Pancreas (tissue), 10 donors: ENCODE data around the gene FILIP1L. TPM values are rescaled to one million over a fixed set of nuclear protein-coding genes. Genes with fewer than 3 reads are reported as not detected.

Source experiments
- ATAC-seq, 4 donors: fragments of 200-7000 bp; cut with Tn5 transposase; one replicate each; pipeline versions ENCODE4 v1.8.0 to v1.9.1; 2020; ENCODE audit warnings: mild to moderate bottlenecking in 4 of 4, moderate library complexity in 4 of 4
- DNase-seq, 6 donors: peaks; one replicate each; pipeline ENCODE4 v3.0.0-alpha.2; 2020
- FAIRE-seq: peaks from 2 replicates; lab custom pipeline; 2012; peaks lifted over from hg19 to GRCh38; lab: Jason Lieb, UNC
- H3K27ac ChIP-seq, 4 donors: fragments of 200-600 bp; sonication (generic); 1 replicate in 3 of 4; 2 replicates in 1 of 4; pipeline versions ENCODE4 v1.5.0 to v1.8.0; 2020
- H3K27me3 ChIP-seq, 4 donors: fragments of 200-600 bp; one replicate each; pipeline ENCODE4 v1.8.0; 2021
- H3K36me3 ChIP-seq, 3 donors: fragments of 200-600 bp; sonication (generic) in 1 of 3; one replicate each; pipeline versions ENCODE4 v1.5.0 to v1.8.0; 2020 to 2021
- H3K4me1 ChIP-seq, 3 donors: fragments of 200-600 bp; one replicate each; pipeline ENCODE4 v1.8.0; 2021
- H3K4me3 ChIP-seq, 4 donors: fragments of 200-600 bp; sonication (generic) in 2 of 4; one replicate each; pipeline versions ENCODE4 v1.5.0 to v1.8.0; 2020 to 2021
- H3K9me3 ChIP-seq, 4 donors: fragments of 200-600 bp; one replicate each; pipeline ENCODE4 v1.8.0; 2021
- WGBS, 2 donors: extraction: QIAGEN DNeasy Blood & Tissue Kit; methylation state at CpG; one replicate each; pipeline ENCODE4 v1.1.7; 2013; 5-methylcytosine and 5-hydroxymethylcytosine counted together
- intact Hi-C, 3 donors: fragments of 100-400 bp; cut with DNase I; formaldehyde crosslinking; loops; one replicate each; pipeline versions ENCODE4 v1.11.1 to v1.14.2; 2022
- polyA plus RNA-seq, 2 donors: library from polyadenylated mRNA; stranded (reverse); fragments of 200-250 nt; gene quantifications; one replicate each; pipeline ENCODE4 v1.2.3, GENCODE V29; 2013
- total RNA-seq, 6 donors: library from RNA; stranded (reverse); fragmentation: NEBNext Ultra II Directional in 4 of 6; extraction: Animal tissue kit (Norgen Biotek cat#: 25700) in 4 of 6; gene quantifications; one replicate each; pipeline versions ENCODE4 v1.2.1 to v1.2.4, GENCODE V29; 2021 to 2023
- TF ChIP-seq, protein P1 (sequence below), 4 donors: fragments of 200-600 bp; sonication (generic) in 3 of 4; IDR thresholded peaks; one replicate each; pipeline versions ENCODE4 v1.5.0 to v1.8.0; 2021; ENCODE audit warnings: antibody characterized with exemption in 4 of 4
- donor health status: healthy with polysubstance abuse.
- donor health status: DM: no; HTN: no; CAD: no; lungs with moderate emphysema.
- donor health status: DM: no; HTN: no; CAD: no.
- donor health status: control.
- donor health status: control.
- donor health status: Bipolar disorder and iron deficiency.
- donor health status: DM: yes; HTN: yes; CAD: no.
- donor health status: DM: no; HTN: no; CAD: no.
- donor health status: DM: no; HTN: no; CAD: no.
- donor health status: DM: yes; HTN: yes; CAD: no.

Gene FILIP1L
- total and polyA plus RNA-seq, 8 donors: 12.5 to 37.7 (median 15.8) TPM

DNA sequence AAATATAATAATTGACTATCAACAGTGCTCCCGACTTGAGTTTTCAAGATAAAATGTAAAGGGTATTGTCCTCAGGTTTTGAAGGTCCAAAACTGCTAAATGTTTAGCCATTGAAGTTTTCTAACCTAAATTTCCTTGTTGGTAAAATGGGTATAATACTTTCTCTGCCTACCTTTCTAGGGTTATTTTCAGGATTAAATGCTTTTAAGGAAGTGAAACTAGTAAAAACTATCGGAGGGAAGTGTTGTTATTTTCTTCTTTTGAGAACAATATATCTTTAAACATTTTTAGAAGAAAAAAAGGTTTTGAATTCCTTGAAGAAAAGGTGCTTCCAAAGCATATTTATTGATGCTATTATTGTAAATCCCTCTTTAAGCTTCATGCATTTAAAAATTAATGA is 67.3 kb downstream of the FILIP1L start:
- Histone ChIP-seq H3K4me3 (no peak overlapping the region), H3K27me3 (no peaks in the 10 kb centered on the region), H3K9me3 (no peaks in the 10 kb centered on the region), H3K27ac (peak overlapping the region in 2 of 4 donors; percentile 71 to 77), H3K4me1 (peaks cover 0 to 21% (median 11%) of the 10 kb centered on the region in 3 donors), H3K36me3 (no peaks in the 10 kb centered on the region)
- no peak for DNase-seq
- TF ChIP-seq, protein P1, sequence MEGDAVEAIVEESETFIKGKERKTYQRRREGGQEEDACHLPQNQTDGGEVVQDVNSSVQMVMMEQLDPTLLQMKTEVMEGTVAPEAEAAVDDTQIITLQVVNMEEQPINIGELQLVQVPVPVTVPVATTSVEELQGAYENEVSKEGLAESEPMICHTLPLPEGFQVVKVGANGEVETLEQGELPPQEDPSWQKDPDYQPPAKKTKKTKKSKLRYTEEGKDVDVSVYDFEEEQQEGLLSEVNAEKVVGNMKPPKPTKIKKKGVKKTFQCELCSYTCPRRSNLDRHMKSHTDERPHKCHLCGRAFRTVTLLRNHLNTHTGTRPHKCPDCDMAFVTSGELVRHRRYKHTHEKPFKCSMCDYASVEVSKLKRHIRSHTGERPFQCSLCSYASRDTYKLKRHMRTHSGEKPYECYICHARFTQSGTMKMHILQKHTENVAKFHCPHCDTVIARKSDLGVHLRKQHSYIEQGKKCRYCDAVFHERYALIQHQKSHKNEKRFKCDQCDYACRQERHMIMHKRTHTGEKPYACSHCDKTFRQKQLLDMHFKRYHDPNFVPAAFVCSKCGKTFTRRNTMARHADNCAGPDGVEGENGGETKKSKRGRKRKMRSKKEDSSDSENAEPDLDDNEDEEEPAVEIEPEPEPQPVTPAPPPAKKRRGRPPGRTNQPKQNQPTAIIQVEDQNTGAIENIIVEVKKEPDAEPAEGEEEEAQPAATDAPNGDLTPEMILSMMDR (IDR thresholded peaks at IDR 0.05): no peak
- FAIRE-seq: no peak
- 39 to 58% methylated on average over 2 of the region's 2 CpGs for WGBS, 2 donors
- no peak for ATAC-seq
- intact Hi-C loops: no loop called here

DNA sequence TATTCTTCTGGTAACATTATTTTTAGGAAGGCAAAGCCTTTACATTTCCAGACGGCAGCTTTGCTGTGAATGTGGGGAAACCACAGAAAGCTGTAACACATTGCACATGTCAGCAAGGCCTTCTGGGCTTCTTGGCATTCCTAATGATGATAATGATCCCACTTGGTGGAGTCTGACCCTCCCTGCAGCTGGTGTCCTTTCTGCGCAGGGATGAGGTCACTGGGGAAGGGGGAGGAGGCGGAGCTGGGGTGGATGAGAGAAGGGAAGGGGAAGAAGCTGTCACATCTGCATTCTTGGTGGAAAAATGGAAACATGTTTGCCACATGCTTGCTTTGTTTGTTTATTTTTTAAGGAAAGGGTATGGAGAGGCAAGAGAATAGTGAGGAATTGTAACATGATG is 68.6 kb downstream of the FILIP1L start:
- FAIRE-seq (no peak), ATAC-seq (peak in 2 of 4 donors; percentile 22 to 31), DNase-seq (peak in 1 of 6 donors; percentile 41)
- Histone ChIP-seq H3K4me3 (no peak overlapping the region), H3K36me3 (no peaks in the 10 kb centered on the region), H3K9me3 (no peaks in the 10 kb centered on the region), H3K4me1 (peaks cover 4 to 31% (median 24%) of the 10 kb centered on the region in 3 donors), H3K27ac (peak overlapping the region in 1 of 4 donors; percentile 77), H3K27me3 (no peaks in the 10 kb centered on the region)
- 83 to 89% methylated on average over 3 of the region's 3 CpGs for WGBS, 2 donors
- TF ChIP-seq, protein P1 (IDR thresholded peaks at IDR 0.05): no peak
- intact Hi-C loops: no loop called here

DNA sequence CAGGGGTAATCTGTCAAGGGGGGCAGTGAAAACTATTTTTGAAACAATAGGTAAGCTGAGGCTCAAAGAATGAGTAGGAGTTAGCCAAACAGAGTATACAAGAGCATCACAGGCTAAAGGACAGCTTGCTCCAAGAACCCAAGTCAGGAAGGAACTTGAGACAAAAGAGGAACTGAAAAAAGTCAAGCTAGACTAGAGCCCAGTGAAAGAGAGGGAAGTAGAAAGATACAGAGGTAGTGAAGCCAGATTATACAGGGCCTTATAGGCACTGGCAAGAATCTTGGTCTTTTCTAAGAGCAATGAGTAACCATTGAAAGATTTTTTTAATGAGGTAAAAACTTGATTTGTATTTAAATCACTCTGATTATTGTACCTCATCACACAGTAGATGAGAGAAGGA is 69.9 kb downstream of the FILIP1L start:
- Histone ChIP-seq H3K4me3 (no peak overlapping the region), H3K27ac (peak overlapping the region in 1 of 4 donors; percentile 15), H3K9me3 (no peaks in the 10 kb centered on the region), H3K27me3 (no peaks in the 10 kb centered on the region), H3K36me3 (no peaks in the 10 kb centered on the region), H3K4me1 (peaks cover 9 to 42% (median 35%) of the 10 kb centered on the region in 3 donors)
- intact Hi-C loops: no loop called here
- no peak for DNase-seq
- ATAC-seq: peak in 1 of 4 donors; percentile 13
- no peak for FAIRE-seq
- TF ChIP-seq, protein P1 (IDR thresholded peaks at IDR 0.05): no peak

DNA sequence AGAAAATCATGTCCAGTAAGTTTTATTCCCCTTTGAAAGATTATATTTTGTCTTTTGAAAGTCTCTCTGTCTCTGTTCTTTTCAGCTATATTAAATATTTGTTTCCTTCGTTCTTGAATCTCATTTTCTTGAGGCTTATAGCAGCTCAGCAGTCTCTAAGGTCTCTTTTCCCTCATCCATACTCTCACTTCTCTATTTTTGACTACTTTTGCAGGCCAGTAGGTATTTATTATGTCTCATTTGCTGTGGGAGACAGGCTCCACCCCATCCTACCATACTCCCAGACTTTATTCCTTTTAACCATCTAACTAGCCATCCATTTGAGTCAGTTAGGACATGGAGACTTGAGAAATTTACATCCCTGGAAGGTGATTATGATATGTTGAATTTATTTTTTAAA is 71.0 kb downstream of the FILIP1L start:
- DNase-seq: no peak
- Histone ChIP-seq H3K9me3 (no peaks in the 10 kb centered on the region), H3K36me3 (no peaks in the 10 kb centered on the region), H3K27ac (peak overlapping the region in 3 of 4 donors; percentile 50 to 87 (median 86)), H3K4me3 (no peak overlapping the region), H3K4me1 (peaks cover 9 to 43% (median 40%) of the 10 kb centered on the region in 3 donors), H3K27me3 (no peaks in the 10 kb centered on the region)
- WGBS, 2 donors: 82 to 88% methylated on average over 1 of the region's 1 CpG
- intact Hi-C loops: no loop called here
- no peak for ATAC-seq
- no peak for FAIRE-seq
- TF ChIP-seq, protein P1 (IDR thresholded peaks at IDR 0.05): no peak

DNA sequence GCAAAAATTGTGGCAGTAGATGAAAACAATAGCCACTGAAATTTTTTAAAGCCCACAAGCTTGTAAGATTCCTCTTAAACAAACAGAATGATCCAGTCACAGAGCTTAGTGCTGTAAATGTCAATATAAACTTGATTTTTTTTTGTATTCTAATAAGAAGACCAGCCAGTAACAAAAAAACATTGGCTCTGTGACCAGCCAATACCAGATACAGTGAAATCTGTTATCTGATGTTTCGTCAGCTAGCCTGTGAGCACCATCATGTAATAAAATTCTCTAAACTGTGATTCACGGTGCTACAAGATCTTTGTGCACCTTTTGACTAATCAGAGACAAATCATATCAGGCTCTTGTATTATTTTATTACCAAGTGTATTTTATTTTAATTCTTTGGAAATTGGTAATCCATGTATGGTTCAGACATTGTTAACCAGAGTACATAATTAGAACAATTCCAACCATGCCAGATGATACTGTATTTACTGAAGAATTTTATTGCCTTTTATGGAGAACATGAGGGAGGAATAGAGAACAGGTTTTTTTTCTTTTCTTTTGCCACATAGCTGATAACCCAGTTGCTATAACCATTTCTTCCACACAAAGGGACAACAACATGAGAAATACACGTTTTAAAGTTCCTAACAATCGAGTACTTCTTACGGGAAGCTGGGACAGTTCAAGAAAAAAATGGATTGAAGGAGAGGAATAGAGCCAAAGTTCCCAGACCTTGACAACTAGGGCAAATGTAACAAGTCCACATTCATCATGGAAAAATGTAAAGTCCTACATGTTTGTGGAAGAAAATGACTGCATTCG is 71.9 kb downstream of the FILIP1L start:
- H3K27me3 ChIP-seq: no peaks in the 10 kb centered on the region
- H3K4me1 ChIP-seq: peaks cover 9 to 43% (median 33%) of the 10 kb centered on the region in 3 donors
- TF ChIP-seq, protein P1 (IDR thresholded peaks at IDR 0.05): no peak
- WGBS, 2 donors: 58 to 61% methylated on average over 6 of the region's 6 CpGs
- H3K9me3 ChIP-seq: no peaks in the 10 kb centered on the region
- peak overlapping the region; percentile 43 to 87 (median 68) for H3K27ac ChIP-seq
- ATAC-seq (peak; percentile 45 to 71 (median 56)), DNase-seq (no peak), FAIRE-seq (peak; percentile 97)
- H3K4me3 ChIP-seq: no peak overlapping the region
- intact Hi-C loops: no loop called here
- H3K36me3 ChIP-seq: no peaks in the 10 kb centered on the region
